Liver (tissue), 3 donors: ENCODE data around the gene TEX261.

Experiments used
- FOXA1 ChIP-seq: IDR thresholded peaks from 2 replicates; pipeline ENCODE4 v1.6.1; 2016; ENCODE audit warnings: antibody characterized with exemption
- TAF1 ChIP-seq: conservative IDR thresholded peaks from 2 replicates; pipeline ENCODE4 v1.6.1; 2016; ENCODE audit warnings: antibody characterized with exemption, mild to moderate bottlenecking
- TF ChIP-seq, protein P1 (sequence below): IDR thresholded peaks from 2 replicates; pipeline ENCODE4 v1.6.1; 2016; ENCODE audit warnings: antibody characterized with exemption
- TF ChIP-seq, protein P2 (sequence below): IDR thresholded peaks from 2 replicates; pipeline ENCODE4 v1.6.1; 2016; ENCODE audit warnings: antibody characterized with exemption
- TF ChIP-seq, protein P3 (sequence below): fragments of 150-350 bp; IDR thresholded peaks from 2 replicates; pipeline ENCODE4 v1.5.1; 2017; ENCODE audit warnings: improper control_type of control experiment, low read depth, low read length; ENCODE audit not compliant: missing input control
- TF ChIP-seq, protein P4 (sequence below): IDR thresholded peaks from 2 replicates; pipeline ENCODE4 v1.6.1; 2016; ENCODE audit warnings: antibody characterized with exemption
- donor health status: healthy.
- donor health status: healthy.

DNA sequence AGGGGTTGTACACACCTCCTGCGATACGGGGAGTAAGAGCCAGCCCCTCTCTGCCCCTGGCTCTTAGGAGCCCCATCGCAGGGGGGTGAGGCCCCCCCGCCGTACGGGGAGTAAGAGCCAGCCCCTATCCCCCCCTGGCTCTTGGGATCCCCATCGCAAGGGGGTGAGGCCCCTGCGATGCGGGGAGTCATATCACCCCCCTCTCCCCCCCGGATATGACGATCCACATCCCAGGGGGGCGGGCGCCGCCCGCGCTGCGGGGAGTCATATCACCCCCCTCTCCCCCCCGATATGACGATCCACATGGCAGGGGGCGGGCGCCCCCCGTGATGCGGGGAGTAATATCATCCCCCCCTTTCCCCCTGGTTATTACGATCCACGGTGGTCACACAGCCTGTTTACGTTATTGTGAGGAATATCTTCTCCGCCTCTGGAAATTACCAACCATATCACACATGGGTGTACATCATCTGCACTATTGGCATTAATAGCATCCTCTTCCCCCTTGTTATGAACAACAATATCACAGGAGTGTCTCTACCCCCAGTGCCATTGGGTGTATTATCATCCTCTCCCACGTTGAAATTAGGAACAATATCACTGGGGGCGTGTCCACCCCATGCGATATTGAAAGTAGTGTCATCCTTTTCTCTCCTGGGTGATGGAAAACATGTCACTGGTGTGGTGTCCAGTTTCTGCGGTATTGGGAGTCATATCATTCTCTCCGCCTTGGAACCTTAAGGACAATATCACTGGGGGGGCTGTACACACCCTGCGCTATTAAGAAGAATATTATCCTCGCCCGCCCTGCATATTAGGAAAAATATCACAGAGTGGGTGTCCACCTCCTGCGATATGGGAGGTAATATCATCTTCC is 49.1 kb upstream of the TEX261 start:
- TF ChIP-seq, protein P1, sequence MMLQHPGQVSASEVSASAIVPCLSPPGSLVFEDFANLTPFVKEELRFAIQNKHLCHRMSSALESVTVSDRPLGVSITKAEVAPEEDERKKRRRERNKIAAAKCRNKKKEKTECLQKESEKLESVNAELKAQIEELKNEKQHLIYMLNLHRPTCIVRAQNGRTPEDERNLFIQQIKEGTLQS = no peak
- TF ChIP-seq, protein P2, sequence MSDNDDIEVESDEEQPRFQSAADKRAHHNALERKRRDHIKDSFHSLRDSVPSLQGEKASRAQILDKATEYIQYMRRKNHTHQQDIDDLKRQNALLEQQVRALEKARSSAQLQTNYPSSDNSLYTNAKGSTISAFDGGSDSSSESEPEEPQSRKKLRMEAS = no peak
- TF ChIP-seq, protein P3, sequence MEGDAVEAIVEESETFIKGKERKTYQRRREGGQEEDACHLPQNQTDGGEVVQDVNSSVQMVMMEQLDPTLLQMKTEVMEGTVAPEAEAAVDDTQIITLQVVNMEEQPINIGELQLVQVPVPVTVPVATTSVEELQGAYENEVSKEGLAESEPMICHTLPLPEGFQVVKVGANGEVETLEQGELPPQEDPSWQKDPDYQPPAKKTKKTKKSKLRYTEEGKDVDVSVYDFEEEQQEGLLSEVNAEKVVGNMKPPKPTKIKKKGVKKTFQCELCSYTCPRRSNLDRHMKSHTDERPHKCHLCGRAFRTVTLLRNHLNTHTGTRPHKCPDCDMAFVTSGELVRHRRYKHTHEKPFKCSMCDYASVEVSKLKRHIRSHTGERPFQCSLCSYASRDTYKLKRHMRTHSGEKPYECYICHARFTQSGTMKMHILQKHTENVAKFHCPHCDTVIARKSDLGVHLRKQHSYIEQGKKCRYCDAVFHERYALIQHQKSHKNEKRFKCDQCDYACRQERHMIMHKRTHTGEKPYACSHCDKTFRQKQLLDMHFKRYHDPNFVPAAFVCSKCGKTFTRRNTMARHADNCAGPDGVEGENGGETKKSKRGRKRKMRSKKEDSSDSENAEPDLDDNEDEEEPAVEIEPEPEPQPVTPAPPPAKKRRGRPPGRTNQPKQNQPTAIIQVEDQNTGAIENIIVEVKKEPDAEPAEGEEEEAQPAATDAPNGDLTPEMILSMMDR = no peak
- TF ChIP-seq FOXA1 (no peak), TAF1 (no peak)
- TF ChIP-seq, protein P4, sequence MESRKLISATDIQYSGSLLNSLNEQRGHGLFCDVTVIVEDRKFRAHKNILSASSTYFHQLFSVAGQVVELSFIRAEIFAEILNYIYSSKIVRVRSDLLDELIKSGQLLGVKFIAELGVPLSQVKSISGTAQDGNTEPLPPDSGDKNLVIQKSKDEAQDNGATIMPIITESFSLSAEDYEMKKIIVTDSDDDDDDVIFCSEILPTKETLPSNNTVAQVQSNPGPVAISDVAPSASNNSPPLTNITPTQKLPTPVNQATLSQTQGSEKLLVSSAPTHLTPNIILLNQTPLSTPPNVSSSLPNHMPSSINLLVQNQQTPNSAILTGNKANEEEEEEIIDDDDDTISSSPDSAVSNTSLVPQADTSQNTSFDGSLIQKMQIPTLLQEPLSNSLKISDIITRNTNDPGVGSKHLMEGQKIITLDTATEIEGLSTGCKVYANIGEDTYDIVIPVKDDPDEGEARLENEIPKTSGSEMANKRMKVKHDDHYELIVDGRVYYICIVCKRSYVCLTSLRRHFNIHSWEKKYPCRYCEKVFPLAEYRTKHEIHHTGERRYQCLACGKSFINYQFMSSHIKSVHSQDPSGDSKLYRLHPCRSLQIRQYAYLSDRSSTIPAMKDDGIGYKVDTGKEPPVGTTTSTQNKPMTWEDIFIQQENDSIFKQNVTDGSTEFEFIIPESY = no peak
